MM.1S (cell line): Measurements from ENCODE around the gene TNRC18.

Experiments
- CTCF ChIP-seq: fragments of 300-600 bp; sonication (generic); IDR thresholded peaks from 2 replicates; pipeline ENCODE4 v1.5.1; 2016; ENCODE audit warnings: antibody characterized with exemption, low read length, mixed read lengths
- EZH2 ChIP-seq: fragments of 300-600 bp; sonication (generic); optimal IDR thresholded peaks from 2 replicates; pipeline ENCODE3; 2017; ENCODE audit warnings: low read depth, mild to moderate bottlenecking, antibody characterized with exemption, low read length, mixed read lengths

- TF ChIP-seq CTCF (no peak), EZH2 (no peak)
Observed at GRCh38 chr7:5423976-5424748, 528 bp upstream of the TNRC18 start.
